Lower leg skin (tissue), 4 donors: ENCODE measurements around the gene SHISA4. TPM values are rescaled to one million over a fixed set of nuclear protein-coding genes. Genes with fewer than 3 reads are reported as not detected.

Experiments
- DNase-seq, 2 donors: peaks; one replicate each; pipeline ENCODE4 v3.0.0-alpha.2; 2019; ENCODE audit warnings: low spot score in 2 of 2
- H3K4me3 ChIP-seq: fragments of 200-600 bp; sonication (generic); 2 replicates; pipeline ENCODE4 v1.5.1; 2017; ENCODE audit warnings: mild to moderate bottlenecking, low read depth; ENCODE audit not compliant: poor library complexity, severe bottlenecking
- POLR2A ChIP-seq, 2 donors: fragments of 450-650 bp; IDR thresholded peaks; one replicate each; pipeline ENCODE4 v1.6.1; 2016 to 2017; ENCODE audit warnings: antibody characterized with exemption in 2 of 2, mild to moderate bottlenecking in 1 of 2, moderate library complexity in 1 of 2
- WGBS, 2 donors: methylation state at CpG; one replicate each; pipeline ENCODE4 v1.1.5; 2018; 5-methylcytosine and 5-hydroxymethylcytosine counted together
- intact Hi-C: fragments of 100-400 bp; cut with DNase I; formaldehyde crosslinking; loops from one replicate; pipeline ENCODE4 v1.15.0; 2023; ENCODE audit warnings: low total_unique reads
- total RNA-seq, 4 donors: library from RNA; depleted of rRNA; stranded (reverse); fragments of >200 nt; gene quantifications; one replicate each; pipeline ENCODE4 v1.1.0, GENCODE V29; 2016
- TF ChIP-seq, protein P1 (sequence below), 3 donors: fragments of 450-650 bp; IDR thresholded peaks; one replicate each; pipeline ENCODE4 v1.5.1; 2016; ENCODE audit warnings: antibody characterized with exemption in 3 of 3, mild to moderate bottlenecking in 3 of 3, moderate library complexity in 2 of 3

SHISA4 gene
- total RNA-seq, 4 donors from 2014 or later: 4.6 to 14.2 (median 7.2) TPM

DNA sequence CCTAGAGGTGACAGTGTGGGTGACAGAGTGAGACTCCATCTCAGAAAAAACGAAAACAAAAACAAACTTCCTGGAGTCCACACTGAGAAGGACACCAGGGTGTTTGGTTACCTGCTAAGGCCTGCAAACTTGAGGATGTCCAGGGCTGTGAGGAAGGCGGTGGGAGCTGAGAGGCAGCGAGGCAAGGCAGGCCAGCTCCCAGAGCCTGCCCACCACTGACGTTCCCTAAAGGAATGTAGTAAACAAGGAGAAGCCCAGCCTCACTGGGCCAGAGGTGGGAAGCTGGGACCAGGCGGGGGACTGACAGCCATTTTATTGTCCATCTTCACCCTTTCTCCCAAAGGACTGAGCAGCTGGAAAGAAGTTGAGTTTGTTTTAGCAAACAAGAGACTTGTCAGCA, 24.1 kb downstream of the SHISA4 start:
- TF ChIP-seq, protein P1, sequence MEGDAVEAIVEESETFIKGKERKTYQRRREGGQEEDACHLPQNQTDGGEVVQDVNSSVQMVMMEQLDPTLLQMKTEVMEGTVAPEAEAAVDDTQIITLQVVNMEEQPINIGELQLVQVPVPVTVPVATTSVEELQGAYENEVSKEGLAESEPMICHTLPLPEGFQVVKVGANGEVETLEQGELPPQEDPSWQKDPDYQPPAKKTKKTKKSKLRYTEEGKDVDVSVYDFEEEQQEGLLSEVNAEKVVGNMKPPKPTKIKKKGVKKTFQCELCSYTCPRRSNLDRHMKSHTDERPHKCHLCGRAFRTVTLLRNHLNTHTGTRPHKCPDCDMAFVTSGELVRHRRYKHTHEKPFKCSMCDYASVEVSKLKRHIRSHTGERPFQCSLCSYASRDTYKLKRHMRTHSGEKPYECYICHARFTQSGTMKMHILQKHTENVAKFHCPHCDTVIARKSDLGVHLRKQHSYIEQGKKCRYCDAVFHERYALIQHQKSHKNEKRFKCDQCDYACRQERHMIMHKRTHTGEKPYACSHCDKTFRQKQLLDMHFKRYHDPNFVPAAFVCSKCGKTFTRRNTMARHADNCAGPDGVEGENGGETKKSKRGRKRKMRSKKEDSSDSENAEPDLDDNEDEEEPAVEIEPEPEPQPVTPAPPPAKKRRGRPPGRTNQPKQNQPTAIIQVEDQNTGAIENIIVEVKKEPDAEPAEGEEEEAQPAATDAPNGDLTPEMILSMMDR (IDR thresholded peaks at IDR 0.05): no peak
- TF ChIP-seq POLR2A (IDR thresholded peaks at IDR 0.05): no peak
- H3K4me3 ChIP-seq: no peak overlapping the region
- DNase-seq: no peak
- 77% methylated on average over 5 of the region's 5 CpGs for WGBS, 2 donors
- intact Hi-C loops: no loop called here

DNA sequence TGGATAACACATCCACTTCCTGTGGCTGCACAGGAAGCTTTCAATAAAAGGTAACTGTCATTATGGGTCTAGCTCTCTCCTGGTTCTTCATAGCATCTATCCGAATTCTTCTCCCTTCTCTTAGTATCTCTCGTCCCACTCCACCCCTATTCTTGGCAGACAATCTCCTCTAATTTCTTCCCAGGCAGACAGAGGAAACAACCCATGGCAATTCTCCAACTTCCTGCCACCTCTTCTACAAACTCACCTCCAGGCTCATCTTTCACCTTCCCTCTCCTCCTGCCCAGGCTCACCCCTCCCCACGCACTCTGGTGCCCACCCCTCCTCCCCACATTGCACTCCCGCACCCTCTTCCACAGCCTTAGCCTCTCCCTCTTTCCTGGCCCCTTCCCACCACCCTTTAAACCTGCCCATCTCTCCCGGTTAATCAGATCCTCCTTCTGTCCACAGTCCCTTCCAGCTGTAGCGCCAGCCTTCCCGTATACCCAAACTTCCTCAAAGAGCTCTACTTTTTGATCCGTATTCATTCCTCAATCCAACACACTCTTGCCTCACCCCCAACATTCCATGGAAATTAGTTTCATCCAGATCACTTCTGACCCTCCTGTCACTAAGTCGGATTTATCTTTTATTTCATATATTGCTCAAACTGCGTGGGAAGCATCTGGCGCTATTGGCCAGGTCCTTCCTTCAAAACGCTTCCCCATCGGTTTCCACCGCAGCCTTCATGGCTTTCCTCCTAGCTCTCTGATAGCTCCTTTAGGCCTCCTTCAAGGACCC, 25.9 kb downstream of the SHISA4 start:
- TF ChIP-seq, protein P1 (IDR thresholded peaks at IDR 0.05): no peak
- intact Hi-C loops: no loop called here
- no peak overlapping the region for H3K4me3 ChIP-seq
- DNase-seq: no peak
- WGBS, 2 donors: 61 to 63% methylated on average over 13 to 14 of the region's 14 CpGs

DNA sequence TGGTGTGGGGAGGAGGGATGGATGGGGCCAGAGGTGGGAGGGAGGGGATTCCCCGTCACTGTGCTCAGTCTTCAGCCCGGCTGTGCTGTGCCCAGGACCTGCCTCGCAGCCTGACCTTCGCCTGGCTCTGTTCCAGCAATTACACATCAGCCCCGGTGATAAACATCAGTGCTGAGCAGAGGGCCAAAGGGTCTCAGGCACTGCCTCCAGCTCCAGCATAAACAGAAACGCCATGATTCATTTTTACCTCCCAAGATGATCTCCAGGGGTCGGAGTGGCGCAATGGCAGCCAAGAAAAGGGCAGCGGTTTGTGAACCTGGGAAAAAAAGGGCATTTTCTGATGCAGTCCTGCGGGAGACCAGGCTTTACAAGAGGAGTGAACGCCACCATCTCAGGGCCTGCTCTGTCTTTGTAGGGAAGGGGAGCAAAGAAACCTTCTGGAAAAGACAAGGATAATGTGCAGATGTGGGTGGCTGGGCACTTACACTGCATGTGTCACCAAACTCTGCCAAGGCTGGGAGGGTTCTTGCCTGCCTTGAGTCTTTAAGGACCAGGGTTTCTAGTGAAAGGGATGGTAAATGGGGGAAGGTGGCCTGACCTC, 28.1 kb downstream of the SHISA4 start:
- WGBS, 2 donors: 33 to 34% methylated on average over 11 of the region's 11 CpGs
- TF ChIP-seq POLR2A (IDR thresholded peaks at IDR 0.05): no peak
- TF ChIP-seq, protein P1 (IDR thresholded peaks at IDR 0.05): no peak
- intact Hi-C loops: no loop called here
- DNase-seq: peak; percentile 66 to 88
- no peak overlapping the region for H3K4me3 ChIP-seq

DNA sequence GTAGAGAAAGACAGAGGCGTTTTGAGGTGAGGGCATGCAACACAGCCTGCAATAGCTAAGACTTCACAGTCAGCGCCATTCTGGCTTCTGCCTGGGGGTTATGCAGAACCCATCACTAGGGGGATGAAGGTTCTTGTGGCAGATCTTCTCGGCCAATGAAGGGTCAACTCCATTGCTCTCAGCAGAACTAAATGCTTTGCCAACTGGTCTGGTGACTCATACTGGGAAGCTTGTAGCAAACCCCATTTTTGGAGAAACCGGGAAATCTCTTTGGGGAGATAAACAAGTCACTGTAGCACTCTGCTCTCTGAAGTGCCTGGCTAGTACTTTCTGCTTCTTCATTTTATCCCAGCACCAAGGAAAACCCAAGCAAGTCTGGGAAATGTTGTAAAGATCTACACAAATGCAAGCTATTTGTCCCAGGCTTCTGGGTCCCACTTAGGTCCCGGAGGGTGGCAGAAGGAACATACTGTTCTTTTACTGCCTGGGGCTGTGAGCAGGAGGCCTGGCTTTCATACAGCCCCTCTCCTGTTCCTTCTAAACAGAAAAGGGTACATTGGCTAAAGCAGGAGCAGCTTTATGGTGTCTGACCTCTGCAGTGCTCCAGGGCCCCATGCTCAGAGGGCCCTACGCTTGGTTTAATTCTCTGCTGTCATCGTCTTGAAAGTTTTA, 28.8 kb downstream of the SHISA4 start:
- no peak overlapping the region for H3K4me3 ChIP-seq
- intact Hi-C loops: no loop called here
- 60 to 68% methylated on average over 7 of the region's 7 CpGs for WGBS, 2 donors
- no peak for DNase-seq
- TF ChIP-seq POLR2A (IDR thresholded peaks at IDR 0.05): no peak
- TF ChIP-seq, protein P1 (IDR thresholded peaks at IDR 0.05): no peak

DNA sequence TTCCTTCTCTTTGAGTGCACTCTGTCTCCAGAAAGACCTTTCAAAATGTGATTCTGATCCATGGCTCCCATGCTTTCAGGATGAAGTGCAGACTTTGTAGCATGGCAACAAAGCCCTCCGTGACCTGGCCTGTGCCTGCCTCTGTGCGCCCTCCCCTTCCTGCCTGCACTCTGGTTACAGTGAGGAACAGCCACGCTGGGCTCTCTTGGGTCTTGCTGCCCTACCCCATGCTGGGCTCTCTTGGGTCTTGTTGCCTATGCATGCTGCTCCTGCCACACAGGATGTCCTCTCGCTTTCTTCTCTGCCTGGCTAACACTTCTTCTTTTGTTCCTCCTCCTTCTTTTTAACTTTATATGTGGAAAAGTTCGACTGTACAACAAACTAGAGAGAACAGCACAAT, 29.6 kb downstream of the SHISA4 start:
- DNase-seq: no peak
- TF ChIP-seq POLR2A (IDR thresholded peaks at IDR 0.05): no peak
- TF ChIP-seq, protein P1 (IDR thresholded peaks at IDR 0.05): no peak
- 85% methylated on average over 5 of the region's 5 CpGs for WGBS, 2 donors
- intact Hi-C loops: no loop called here
- H3K4me3 ChIP-seq: no peak overlapping the region
